Liver (tissue), 3 donors: ENCODE results near the gene AKAP13.

Experiments
- TAF1 ChIP-seq: conservative IDR thresholded peaks from 2 replicates; pipeline ENCODE4 v1.6.1; 2016; ENCODE audit warnings: antibody characterized with exemption, mild to moderate bottlenecking
- TF ChIP-seq, protein P1 (sequence below): fragments of 150-350 bp; IDR thresholded peaks from 2 replicates; pipeline ENCODE4 v1.5.1; 2017; ENCODE audit warnings: improper control_type of control experiment, low read depth, low read length; ENCODE audit not compliant: missing input control
- TF ChIP-seq, protein P2 (sequence below): IDR thresholded peaks from 2 replicates; pipeline ENCODE4 v1.6.1; 2016; ENCODE audit warnings: antibody characterized with exemption
- donor health status: healthy.
- donor health status: healthy.

DNA sequence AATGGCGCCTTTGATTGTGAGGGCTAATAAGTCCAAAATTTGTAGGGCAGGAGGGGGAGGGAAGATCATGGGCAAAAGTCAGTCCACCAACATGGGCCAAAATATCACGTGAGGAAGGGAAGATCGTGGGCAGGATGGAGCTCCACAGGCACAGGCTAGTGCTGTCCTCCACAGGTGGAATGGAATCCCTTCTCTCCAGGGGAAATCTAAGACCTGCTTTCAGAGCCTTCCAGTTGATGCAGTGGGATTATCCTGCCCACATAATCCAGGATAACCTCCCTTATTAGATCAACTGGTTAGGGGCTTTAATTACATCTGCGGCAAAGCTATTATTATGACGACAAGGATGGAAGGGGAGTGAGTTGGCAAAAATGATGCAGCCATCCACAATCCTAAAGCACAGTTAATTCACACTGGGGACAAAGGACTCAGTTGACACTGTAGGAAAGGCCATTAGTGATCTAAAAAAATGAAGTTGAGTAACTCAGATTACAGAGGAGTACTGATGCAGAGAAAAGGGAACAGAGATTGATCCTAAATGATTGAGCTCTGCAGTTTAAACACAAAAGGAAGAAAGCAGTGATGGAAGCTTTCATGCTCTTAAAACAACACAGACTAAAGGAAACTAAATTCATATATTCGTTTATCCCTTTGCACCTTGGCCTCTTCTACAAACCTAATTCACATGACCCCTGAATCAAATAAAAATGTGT is 159.8 kb downstream of the AKAP13 start:
- TF ChIP-seq, protein P1, sequence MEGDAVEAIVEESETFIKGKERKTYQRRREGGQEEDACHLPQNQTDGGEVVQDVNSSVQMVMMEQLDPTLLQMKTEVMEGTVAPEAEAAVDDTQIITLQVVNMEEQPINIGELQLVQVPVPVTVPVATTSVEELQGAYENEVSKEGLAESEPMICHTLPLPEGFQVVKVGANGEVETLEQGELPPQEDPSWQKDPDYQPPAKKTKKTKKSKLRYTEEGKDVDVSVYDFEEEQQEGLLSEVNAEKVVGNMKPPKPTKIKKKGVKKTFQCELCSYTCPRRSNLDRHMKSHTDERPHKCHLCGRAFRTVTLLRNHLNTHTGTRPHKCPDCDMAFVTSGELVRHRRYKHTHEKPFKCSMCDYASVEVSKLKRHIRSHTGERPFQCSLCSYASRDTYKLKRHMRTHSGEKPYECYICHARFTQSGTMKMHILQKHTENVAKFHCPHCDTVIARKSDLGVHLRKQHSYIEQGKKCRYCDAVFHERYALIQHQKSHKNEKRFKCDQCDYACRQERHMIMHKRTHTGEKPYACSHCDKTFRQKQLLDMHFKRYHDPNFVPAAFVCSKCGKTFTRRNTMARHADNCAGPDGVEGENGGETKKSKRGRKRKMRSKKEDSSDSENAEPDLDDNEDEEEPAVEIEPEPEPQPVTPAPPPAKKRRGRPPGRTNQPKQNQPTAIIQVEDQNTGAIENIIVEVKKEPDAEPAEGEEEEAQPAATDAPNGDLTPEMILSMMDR: no peak
- TF ChIP-seq, protein P2, sequence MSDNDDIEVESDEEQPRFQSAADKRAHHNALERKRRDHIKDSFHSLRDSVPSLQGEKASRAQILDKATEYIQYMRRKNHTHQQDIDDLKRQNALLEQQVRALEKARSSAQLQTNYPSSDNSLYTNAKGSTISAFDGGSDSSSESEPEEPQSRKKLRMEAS: no peak
- no peak for TF ChIP-seq TAF1
